Thoracic aorta (tissue), 2 donors: ENCODE data around the gene KHDRBS1. TPM values are rescaled to one million over a fixed set of nuclear protein-coding genes. Genes with fewer than 3 reads are reported as not detected.

Experiments used
- ATAC-seq: fragments of 150-250 bp; one replicate; pipeline ENCODE4 v1.8.0; 2017; ENCODE audit warnings: low read depth; ENCODE audit not compliant: insufficient number of reproducible peaks, low FRiP score
- DNase-seq: peaks from one replicate; pipeline ENCODE4 v3.0.0-alpha.2; 2020; ENCODE audit warnings: low spot score
- H3K27ac ChIP-seq, 2 donors: fragments of 200-600 bp; sonication (generic); 1 replicate in 1 of 2; 2 replicates in 1 of 2; pipeline ENCODE4 v1.5.1; 2016; ENCODE audit warnings: mild to moderate bottlenecking in 2 of 2, moderate library complexity in 2 of 2
- H3K27me3 ChIP-seq: fragments of 200-600 bp; sonication (generic); replicated peaks from 2 replicates; pipeline ENCODE4 v1.6.0; 2016; ENCODE audit warnings: mild to moderate bottlenecking; ENCODE audit not compliant: insufficient read depth
- H3K36me3 ChIP-seq: fragments of 200-600 bp; sonication (generic); one replicate; pipeline ENCODE4 v1.5.1; 2016
- H3K4me1 ChIP-seq, 2 donors: fragments of 200-600 bp; sonication (generic); 1 replicate in 1 of 2; 2 replicates in 1 of 2; pipeline versions ENCODE4 v1.5.1 to v1.6.0; 2016; ENCODE audit warnings: low read depth in 2 of 2, mild to moderate bottlenecking in 1 of 2; ENCODE audit not compliant: control insufficient read depth in 1 of 2
- H3K4me3 ChIP-seq: fragments of 200-600 bp; sonication (generic); 2 replicates; pipeline ENCODE4 v1.5.1; 2016; ENCODE audit warnings: mild to moderate bottlenecking
- H3K9me3 ChIP-seq: fragments of 200-600 bp; sonication (generic); 2 replicates; pipeline ENCODE4 v1.5.1; 2016
- CTCF ChIP-seq: fragments of 200-600 bp; sonication (generic); IDR thresholded peaks from one replicate; pipeline ENCODE4 v1.5.1; 2019; ENCODE audit warnings: antibody characterized with exemption
- total RNA-seq, 2 donors: library from RNA; depleted of rRNA; stranded (reverse); fragments of >200 nt; gene quantifications; one replicate each; pipeline versions ENCODE4 v1.1.0 to v1.2.3, GENCODE V29; 2016

The KHDRBS1 gene
- total RNA-seq, 2 donors from 2014 or later = 45.5 to 82.6 TPM

- no peak for DNase-seq
- Histone ChIP-seq H3K4me1 (peaks cover 0 to 15% of the 10 kb centered on the region in 2 donors), H3K36me3 (no peaks in the 10 kb centered on the region), H3K27me3 (no peaks in the 10 kb centered on the region), H3K9me3 (no peaks in the 10 kb centered on the region), H3K27ac (no peak overlapping the region), H3K4me3 (no peak overlapping the region)
- TF ChIP-seq CTCF = no peak
- no peak for ATAC-seq
These were observed 32.7 kb upstream of the KHDRBS1 start for GRCh38 chr1:31980835-31981455.

- H3K27me3 ChIP-seq = no peaks in the 10 kb centered on the region
- H3K36me3 ChIP-seq = no peaks in the 10 kb centered on the region
- peaks cover 0 to 15% of the 10 kb centered on the region in 2 donors for H3K4me1 ChIP-seq
- TF ChIP-seq CTCF = no peak
- no peaks in the 10 kb centered on the region for H3K9me3 ChIP-seq
- no peak overlapping the region for H3K27ac ChIP-seq
- DNase-seq (no peak), ATAC-seq (no peak)
- H3K4me3 ChIP-seq = no peak overlapping the region
These were observed 32.2 kb upstream of the KHDRBS1 start for GRCh38 chr1:31981456-31981839.

- no peaks in the 10 kb centered on the region for H3K27me3 ChIP-seq
- no peaks in the 10 kb centered on the region for H3K36me3 ChIP-seq
- DNase-seq = no peak
- H3K4me1 ChIP-seq = peaks cover 0 to 14% of the 10 kb centered on the region in 2 donors
- no peak overlapping the region for H3K27ac ChIP-seq
- TF ChIP-seq CTCF = no peak
- no peak for ATAC-seq
- no peak overlapping the region for H3K4me3 ChIP-seq
- no peaks in the 10 kb centered on the region for H3K9me3 ChIP-seq
These were observed 31.7 kb upstream of the KHDRBS1 start for GRCh38 chr1:31981972-31982371.

- no peaks in the 10 kb centered on the region for H3K27me3 ChIP-seq
- no peaks in the 10 kb centered on the region for H3K9me3 ChIP-seq
- peak overlapping the region in 1 of 2 donors; percentile 33 for H3K27ac ChIP-seq
- H3K4me1 ChIP-seq = peaks cover 0 to 10% of the 10 kb centered on the region in 2 donors
- ATAC-seq (no peak), DNase-seq (no peak)
- no peaks in the 10 kb centered on the region for H3K36me3 ChIP-seq
- H3K4me3 ChIP-seq = no peak overlapping the region
- TF ChIP-seq CTCF = no peak
These were observed 29.0 kb upstream of the KHDRBS1 start for GRCh38 chr1:31984419-31985347.

- peak overlapping the region in 1 of 2 donors; percentile 33 for H3K27ac ChIP-seq
- H3K4me1 ChIP-seq = peaks cover 0 to 10% of the 10 kb centered on the region in 2 donors
- DNase-seq (no peak), ATAC-seq (no peak)
- H3K4me3 ChIP-seq = no peak overlapping the region
- no peak for TF ChIP-seq CTCF
- H3K27me3 ChIP-seq = no peaks in the 10 kb centered on the region
- H3K9me3 ChIP-seq = no peaks in the 10 kb centered on the region
- no peaks in the 10 kb centered on the region for H3K36me3 ChIP-seq
These were observed 28.2 kb upstream of the KHDRBS1 start for GRCh38 chr1:31985430-31985829.
